AG08395 (cell line): ENCODE data around the gene ZNF266.
A peak's percentile ranks its signal among the peaks of the same experiment; 100 is the strongest.

Source experiments
- DNase-seq: peaks from one replicate; pipeline ENCODE4 v3.0.0; 2012; ENCODE audit warnings: mixed read lengths, low spot score

ZNF266 gene

DNA sequence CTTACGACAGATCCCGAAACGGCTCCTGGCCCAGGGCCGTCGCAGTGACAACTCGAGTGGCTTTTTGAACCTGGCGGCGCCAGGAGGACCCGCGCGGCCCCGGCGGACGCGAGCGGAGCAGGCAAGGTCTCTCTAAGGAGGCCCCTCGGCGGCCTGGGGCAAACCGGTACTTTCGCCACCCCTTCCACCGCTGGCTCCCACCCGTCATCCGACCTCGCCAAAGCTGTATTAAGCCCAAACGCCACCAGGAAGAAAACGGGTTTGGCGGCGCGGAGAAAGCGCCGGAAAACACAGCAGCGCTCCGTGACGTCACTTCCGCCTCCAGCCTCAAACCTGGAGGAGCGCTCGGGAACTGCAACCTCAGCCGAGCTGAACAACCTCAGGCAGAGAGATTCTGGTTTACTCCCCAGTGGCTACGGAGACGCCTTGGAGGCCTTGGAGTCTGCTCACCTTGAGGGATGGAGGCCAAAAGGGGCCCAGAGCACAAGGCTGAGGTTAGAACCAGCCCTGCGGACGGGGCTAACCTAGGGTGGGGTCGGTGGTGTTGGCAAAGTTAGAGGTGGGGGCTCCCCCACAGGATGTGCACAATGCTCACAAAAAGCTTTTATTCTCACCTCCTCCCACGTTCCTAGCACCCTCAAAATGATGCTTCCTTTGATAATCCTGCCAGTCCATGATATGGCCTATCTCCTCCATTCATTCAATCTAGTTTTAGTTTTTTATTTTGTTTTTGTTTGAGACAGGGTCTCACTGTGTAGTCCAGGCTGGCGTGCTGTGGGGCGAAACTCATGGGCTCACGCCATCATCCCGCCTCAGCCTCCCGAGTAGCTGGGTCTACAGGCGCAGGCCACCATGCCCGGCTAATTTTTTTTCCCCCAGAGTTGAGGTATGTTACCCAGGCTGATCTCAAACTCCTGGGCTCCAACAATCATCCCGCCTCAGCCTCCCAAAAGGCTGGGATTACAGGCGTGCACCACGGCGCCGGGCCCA lies at the start of gene ZNF266:
TSS of gene ZNF266 (minus strand) at position 295 of the 990 bp plus-strand sequence. CDS start 15,484 bp downstream, outside the sequence.
- DNase-seq: peak; percentile 98

DNA sequence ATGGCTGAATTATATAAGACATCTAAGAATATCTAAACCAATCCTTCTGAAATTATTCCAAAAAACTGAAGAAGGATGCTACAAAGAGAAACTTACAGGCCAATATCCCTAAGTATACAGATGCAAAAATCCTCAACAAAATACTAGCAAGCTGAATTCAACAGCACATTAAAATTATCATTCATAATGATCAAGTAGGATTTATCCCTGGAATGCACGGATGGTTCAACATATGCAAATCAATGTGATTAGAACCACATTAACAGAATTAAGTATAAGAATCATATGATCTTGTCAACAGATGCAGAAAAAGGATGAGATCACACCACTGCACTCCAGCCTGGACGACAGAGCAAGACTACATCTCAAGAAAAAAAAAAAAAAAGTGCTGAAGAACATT lies 49.8 kb upstream of the ZNF266 start:
- DNase-seq: no peak

DNA sequence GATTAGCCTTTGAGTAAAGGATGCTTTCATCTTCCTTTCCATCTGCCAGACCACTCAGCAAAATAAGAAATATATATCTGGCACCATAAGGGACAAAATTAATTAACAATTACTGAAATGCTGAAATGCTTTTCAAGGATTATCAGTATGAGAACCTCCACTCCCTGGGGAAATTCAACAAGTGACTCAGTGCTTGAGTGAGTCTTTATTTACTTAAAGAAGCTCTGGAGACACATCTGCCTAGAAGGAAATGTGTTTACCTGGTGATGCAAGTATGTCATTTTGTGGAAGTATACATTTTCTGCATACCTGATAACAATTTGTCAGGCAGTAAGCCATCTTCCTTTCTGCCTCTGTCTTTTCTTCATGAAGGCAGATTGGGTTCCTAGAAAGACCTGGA lies 39.6 kb upstream of the ZNF266 start:
- DNase-seq: no peak

DNA sequence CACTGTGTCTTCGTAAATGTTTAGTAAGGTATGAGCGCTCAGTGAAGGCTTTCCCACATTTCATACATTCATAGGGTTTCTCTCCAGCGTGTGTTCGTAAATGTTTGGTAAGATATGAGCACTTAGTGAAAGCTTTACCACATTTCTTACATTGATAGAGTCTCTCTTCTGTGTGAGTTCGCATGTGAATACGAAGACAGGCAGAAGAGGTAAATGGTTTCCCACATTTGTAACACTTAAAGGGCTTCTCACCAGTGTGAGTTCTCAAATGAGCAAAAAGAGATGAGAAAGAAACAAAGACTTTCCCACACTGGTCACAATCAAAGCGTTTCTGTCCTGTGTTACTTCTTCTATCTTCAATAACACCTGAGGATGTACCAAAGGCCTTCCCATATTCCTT lies 31.8 kb upstream of the ZNF266 start:
- no peak for DNase-seq

DNA sequence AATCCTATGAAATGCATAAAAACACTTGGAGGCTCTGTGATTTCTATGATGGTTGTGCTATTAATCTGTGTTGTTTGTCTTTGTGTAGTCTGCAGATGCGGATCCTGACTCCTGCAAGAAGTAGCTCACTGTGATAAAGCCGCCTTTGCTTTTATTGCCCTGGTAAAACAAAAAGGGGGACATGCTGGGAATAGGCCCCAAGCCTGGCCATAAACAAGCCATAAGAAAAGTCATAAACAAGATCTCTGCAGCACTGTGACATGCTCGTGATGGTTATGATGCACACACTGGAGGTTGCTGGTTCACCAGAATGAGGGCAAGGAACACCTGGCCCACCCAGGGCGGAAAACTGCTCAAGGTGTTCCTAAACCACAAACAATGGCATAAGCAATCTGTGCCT lies 26.6 kb upstream of the ZNF266 start:
- DNase-seq: no peak

DNA sequence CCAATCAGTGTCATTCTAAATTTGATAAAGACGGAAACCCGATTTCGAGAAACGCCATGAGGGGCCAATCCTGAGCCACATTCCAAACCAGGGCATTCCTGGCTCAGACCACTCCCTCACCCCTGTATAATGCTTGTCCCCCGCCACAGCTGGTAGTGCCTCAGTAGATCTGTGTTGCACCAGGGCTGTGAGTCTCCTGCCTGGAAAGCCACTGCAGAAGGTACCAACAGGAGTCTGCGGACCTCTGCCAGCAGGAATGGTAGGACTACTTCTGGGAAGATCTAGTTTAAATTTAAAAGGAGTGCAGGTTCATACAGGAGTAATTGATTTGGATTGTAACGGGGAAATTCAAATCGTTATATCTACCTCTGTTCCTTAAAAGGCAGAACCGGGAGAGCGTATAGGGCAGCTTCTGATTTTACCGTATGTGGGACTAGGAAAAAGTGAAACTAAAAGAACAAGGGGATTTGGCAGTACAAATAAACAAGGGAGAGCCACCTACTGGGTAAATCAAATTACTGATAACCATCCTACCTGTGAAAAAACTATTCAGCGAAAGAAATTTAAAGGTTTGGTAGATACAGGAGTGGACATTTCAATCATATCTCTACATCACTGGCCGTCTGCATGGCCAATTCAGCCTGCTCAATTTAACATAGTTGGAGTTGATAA lies 20.8 kb upstream of the ZNF266 start:
- no peak for DNase-seq

DNA sequence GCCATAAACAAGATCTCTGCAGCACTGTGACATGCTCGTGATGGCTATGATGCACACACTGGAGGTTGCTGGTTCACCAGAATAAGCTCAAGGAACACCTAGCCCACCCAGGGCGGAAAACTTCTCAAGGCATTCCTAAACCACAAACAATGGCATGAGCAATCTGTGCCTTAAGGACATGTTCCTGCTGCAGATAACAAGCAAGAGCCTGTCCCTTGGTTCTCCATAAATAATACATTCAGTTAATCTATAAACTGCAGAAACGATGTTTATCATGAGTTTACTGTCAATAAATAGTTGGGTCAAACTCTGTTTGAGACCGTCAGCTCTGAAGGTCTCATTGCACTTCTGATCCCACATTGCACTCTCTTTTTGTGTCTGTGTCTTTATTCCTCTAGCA lies 18.6 kb upstream of the ZNF266 start:
- no peak for DNase-seq

DNA sequence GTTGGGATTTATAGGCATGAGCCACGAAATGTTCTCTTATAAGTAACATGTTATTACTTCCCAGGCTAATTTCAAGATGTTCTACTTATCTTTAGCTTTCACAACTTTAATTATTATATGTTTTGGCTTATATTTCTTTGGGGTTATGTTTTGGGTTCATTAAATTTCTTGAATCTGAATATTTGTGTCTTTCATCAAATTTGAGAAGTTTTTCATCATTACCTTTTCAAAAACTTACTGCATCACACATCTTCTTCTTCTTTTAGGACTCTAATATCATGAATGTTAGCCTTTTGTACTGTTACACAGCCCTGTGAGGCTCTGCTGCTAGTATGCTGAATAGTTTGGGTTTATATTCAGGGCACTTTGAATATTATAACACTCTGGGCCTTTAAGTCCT lies 9.7 kb upstream of the ZNF266 start:
- DNase-seq: no peak

DNA sequence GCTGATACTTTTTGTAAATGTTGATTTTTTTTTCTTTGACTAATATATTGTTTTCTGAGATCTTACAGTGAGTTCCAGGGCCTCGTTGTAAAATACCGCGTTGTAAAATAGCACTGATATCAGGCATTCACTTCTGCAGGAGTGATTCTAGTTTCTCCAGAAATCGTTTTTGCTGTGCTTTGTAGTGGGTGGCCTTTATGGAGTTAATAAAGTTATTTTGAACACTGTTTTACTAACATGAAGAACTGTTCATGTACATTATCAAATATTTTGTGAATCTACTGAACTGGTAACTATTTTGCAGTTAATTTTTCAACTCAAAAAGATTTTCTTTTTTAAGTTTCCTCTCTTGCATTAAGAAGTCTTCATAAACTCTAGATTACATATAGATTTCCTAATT lies 985 bp upstream of the ZNF266 start:
- DNase-seq: no peak

DNA sequence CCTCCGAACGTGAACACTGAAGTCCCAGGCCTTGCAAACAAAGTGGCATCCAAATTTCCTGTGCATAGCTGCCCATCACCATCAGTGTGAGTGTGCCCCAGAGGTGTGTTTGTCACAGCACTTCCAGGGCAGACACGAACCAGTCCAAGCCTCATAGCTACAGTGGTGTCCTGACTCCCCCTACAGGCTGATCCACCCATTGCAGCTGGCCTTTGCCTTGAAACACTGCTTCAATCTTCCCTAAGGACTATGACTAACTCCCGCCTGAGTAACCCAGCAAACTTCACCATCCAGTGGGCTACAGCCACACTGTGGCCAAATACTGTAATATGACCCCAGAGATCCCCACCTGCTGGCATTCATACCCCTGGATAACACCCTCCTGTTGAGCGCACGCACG lies 3.9 kb downstream of the ZNF266 start:
- DNase-seq: peak; percentile 51

DNA sequence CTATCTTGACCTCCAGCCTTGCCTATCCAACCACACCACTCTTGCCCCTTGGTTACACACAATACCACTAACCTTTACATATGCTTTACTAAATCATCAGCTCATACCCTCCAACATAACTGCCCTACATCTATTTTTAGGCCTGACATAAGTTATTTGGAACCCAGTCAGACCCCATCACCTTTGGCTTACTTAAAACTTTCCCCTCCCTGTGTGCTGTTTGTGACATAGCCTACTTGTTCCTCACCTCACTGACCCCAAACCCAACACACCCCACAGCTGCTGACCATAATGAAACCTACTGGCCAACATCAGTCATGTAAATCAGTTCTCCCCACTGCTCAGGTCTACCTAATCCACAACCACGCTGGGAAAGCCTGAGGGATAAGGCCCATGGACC lies 4.9 kb downstream of the ZNF266 start:
- no peak for DNase-seq

DNA sequence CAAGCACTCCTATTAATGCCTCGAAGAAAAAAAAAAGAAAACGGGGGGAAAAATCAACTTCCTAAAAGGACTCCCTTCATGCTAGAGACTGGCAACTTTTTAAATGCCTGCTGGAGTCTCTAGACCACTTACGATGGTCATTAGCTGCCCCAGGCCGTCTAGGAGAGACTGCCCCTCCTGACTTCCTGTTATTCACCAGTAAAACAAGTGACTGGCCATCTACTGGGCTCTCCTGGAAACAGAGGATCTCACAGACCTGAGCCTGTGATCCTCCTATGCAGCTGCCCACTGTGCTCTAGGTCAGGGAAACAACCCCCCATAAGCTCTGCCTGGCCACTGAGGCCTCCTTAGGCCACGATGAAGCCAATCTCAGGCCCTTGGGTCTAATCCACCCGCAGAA lies 7.4 kb downstream of the ZNF266 start:
- DNase-seq: no peak

DNA sequence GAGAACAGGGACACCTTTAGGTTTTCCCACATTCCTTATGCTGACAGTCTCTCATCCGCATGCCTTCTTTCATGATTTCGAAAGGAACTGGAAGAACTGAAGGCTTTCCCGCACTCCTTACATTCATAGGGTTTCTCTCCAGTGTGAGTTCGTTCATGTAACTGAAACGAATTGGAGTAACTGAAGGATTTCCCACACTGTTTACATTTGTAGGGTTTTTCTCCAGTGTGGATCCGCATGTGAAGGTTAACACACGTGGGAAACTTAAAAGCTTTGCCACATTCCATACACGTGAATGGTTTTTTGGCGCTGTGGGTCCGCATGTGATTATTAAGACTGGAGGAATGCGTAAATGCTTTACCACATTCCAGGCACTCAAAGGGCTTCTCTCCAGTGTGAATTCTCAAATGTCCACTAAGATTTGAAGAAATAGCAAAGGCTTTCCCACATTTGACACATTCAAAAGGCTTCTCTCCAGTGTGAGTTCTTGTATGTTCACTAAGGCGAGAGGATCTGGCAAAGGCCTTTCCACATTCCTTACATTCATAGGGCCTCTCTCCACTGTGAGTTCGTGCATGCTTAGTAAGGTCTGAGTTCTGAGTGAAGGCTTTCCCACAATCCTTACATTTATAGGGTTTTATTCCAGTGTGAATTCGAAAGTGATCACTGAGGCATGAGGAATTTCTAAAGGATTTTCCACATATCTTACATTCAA lies 22.0 kb downstream of the ZNF266 start:
- no peak for DNase-seq

DNA sequence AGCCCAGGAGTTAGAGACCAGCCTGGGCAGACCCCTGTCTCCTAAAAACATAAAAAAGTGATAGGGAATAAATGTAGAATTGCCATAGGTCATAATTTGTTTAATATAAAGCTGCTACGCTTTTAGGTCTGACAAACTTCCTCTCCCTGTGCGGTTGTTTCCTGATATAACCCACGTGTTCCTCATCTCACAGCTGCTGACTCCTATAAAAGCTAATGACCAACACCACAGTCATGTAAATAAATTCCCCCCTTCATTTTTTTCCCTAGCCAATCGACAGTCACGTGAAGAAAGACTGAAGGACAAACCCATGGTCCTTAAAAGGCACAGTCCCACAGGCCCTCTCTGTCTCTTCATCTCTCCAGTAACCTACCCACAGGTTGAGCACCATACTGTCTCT lies 27.5 kb downstream of the ZNF266 start:
- DNase-seq: no peak

DNA sequence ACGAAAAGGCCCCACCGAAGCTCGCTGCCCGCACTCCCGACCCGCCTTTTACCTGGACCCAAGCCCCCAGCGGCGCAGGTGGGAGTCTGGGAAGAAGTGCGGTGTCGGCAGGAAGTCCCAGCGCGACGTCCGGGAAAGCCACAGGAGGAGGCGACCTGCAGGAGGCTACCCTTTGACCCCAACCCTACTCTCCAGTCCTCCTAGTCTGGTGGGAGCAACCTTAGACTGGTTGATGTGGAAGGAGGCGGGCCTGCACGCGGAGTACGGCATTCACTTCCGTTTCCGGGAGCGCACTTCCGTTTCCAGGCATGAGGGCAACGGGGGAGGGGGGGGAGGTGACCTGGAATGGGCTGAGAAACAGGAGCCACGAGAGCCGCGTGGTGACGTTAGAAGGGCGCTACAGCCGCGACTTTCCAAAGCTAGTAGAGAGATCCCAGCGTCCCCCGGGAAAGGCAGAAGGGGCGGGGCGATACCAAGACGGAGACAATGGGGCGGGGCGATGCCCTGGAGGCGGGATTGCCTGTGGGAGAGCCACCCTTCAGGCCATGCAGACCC lies 28.5 kb downstream of the ZNF266 start:
- DNase-seq: peak; percentile 92

DNA sequence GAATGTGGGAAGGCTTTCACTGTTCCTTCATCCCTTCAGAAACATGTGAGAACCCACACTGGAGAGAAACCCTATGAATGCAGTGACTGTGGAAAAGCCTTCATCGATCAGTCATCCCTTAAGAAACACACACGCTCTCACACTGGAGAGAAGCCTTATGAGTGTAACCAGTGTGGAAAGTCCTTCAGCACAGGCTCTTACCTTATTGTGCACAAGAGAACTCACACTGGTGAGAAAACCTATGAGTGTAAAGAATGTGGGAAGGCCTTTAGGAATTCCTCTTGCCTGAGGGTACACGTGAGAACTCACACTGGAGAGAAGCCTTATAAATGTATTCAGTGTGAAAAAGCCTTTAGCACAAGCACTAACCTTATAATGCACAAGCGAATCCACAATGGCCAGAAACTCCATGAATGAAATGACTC lies 54.0 kb downstream of the ZNF266 start:
- no peak for DNase-seq

DNA sequence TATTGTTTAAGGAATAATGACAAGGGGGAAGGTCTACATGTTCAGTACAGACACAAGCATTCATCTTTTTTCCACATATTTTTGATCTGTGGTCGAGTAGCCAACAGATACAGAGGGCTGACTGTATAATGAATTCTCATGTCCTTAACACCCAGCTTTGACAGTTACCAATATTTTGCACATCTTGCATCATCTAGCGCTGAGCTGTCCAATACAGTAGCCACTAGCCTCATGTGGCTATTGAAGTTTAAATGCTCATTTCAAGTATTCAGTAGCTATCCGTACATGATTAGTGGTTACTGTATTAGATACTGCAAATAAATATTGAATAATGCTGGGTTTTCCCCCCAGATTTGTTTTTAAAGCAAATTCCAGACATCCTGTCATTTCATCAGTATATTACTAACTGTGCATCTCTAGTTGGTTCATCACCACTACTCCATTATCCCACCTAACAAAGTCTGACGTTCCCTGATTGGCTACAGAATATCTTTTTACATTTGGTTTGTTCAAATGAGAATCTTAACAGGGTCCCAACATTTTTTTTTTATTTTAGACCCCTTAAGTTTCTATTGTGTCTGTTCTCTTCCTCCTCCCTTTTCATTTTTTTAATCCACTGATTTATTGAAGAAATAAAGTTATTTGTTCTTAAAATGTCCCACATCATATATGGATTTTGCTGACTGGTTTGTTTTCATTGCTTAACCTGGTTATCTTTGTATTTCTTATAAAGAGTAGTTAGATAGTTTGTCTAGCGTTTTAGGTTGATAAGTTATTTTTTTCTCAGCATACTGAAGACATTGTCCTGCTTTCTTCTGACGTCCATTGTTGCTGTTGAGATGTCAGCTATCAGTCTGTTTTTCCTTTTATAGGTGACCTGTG lies 64.4 kb downstream of the ZNF266 start:
- no peak for DNase-seq

DNA sequence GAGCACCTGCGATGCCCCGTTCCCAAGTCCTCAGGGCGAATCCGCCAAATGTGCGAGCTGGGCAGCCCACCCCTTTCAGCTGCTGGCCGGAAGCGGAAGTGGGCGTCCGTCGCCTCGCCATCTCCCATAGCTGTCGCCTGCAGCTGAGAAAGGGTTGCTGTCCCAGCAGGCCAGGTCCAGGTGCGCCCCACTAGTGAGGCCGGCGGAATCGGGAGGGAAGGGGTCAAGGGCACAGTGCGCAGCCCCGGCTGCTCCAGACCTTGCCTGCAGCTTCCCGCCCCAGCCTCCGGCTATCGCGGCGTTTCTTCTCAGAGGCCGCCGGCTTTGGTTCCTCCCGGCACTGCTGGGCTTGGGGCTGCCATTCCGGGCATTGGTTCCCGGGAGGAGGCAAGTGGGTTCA lies 72.5 kb downstream of the ZNF266 start, which contains the start of gene ZNF177:
TSS of gene ZNF177 (plus strand) at position 109 of the 400 bp plus-strand sequence. CDS start 15,299 bp downstream, outside the sequence.
- DNase-seq: no peak
